A549 (cell line): ENCODE data around the gene LOXHD1. TPM values are rescaled to one million over a fixed set of nuclear protein-coding genes. Genes with fewer than 3 reads are reported as not detected.

ENCODE experiments used
- ATAC-seq, 2 experiments: fragments of 200-7000 bp in 1 of 2; fragments of >200 bp in 1 of 2; cut with Nextera tagmentation in 1 of 2; cut with Tn5 transposase in 1 of 2; 3 replicates each; pipeline versions ENCODE4 v1.8.0 to v1.9.1; 2018 to 2020; ENCODE audit warnings: mild to moderate bottlenecking in 1 of 2, moderate library complexity in 1 of 2
- CTCF ChIA-PET: fragments of 300-600 bp; sonication (Branson Sonifier 250); formaldehyde crosslinking; extraction: SDS; loops from one replicate; lab custom pipeline; 2021; ENCODE audit warnings: antibody characterized with exemption, inconsistent platforms; lab: Yijun Ruan, JAX
- POLR2A ChIA-PET: fragments of 350-600 bp; formaldehyde crosslinking; extraction: SDS; loops from one replicate; lab custom pipeline; 2021; ENCODE audit warnings: antibody characterized with exemption, inconsistent platforms; lab: Yijun Ruan, JAX
- DNase-seq, 2 experiments: peaks; one replicate each; pipeline versions ENCODE4 v3.0.0 to v3.0.0-alpha.2; 2011 to 2016; ENCODE audit warnings: low read depth in 1 of 2, low spot score in 1 of 2
- FAIRE-seq: peaks from 2 replicates; lab custom pipeline; 2011; peaks lifted over from hg19 to GRCh38; lab: Jason Lieb, UNC
- H3K27ac ChIP-seq, 2 experiments: fragments of >200 bp; sonication (Bioruptor Twin); formaldehyde crosslinking; 3 replicates each; pipeline ENCODE4 v1.5.1; 2016 to 2017
- H3K4me1 ChIP-seq: fragments of >200 bp; sonication (Bioruptor Twin); formaldehyde crosslinking; 3 replicates; pipeline ENCODE4 v1.6.1; 2016
- H3K4me2 ChIP-seq: fragments of >200 bp; sonication (Bioruptor Twin); formaldehyde crosslinking; 3 replicates; pipeline ENCODE4 v1.6.1; 2016
- H3K4me3 ChIP-seq: fragments of >200 bp; sonication (Bioruptor Twin); formaldehyde crosslinking; 3 replicates; pipeline ENCODE4 v1.5.1; 2016
- H3K9me3 ChIP-seq: fragments of >200 bp; sonication (Bioruptor Twin); formaldehyde crosslinking; 3 replicates; pipeline ENCODE4 v1.6.1; 2016
- CBX8 ChIP-seq: fragments of 200-600 bp; sonication (generic); IDR thresholded peaks from 2 replicates; pipeline ENCODE4 v1.6.1; 2016
- CEBPB ChIP-seq, 2 experiments: fragments of >200 bp in 1 of 2; sonication (Bioruptor Twin) in 1 of 2; formaldehyde crosslinking in 1 of 2; IDR thresholded peaks; 2 replicates each; pipeline ENCODE4 v1.6.1; 2012 to 2016
- CTCF ChIP-seq: fragments of >200 bp; sonication (Bioruptor Twin); formaldehyde crosslinking; IDR thresholded peaks from 3 replicates; pipeline ENCODE4 v1.5.1; 2016
- E2F6 ChIP-seq: IDR thresholded peaks from 2 replicates; pipeline ENCODE4 v1.6.1; 2012; ENCODE audit warnings: low read depth, borderline replicate concordance
- EHF ChIP-seq: fragments of 250-450 bp; sonication (Bioruptor Pico); IDR thresholded peaks from 2 replicates; pipeline ENCODE4 v1.5.0; 2020; ENCODE audit warnings: mild to moderate bottlenecking
- FOSB ChIP-seq: fragments of 250-450 bp; sonication (Bioruptor Pico); IDR thresholded peaks from 2 replicates; pipeline ENCODE4 v1.5.0; 2020; ENCODE audit warnings: mild to moderate bottlenecking, moderate library complexity
- FOSL2 ChIP-seq, 2 experiments: fragments of 450-650 bp in 1 of 2; fragments of >200 bp in 1 of 2; sonication (Bioruptor Twin) in 1 of 2; formaldehyde crosslinking; IDR thresholded peaks; 2 replicates each; pipeline versions ENCODE4 v1.5.0 to v1.6.1; 2016 to 2020; ENCODE audit warnings: mild to moderate bottlenecking in 1 of 2, moderate library complexity in 1 of 2
- GATA3 ChIP-seq: IDR thresholded peaks from 2 replicates; pipeline ENCODE4 v1.6.1; 2012; ENCODE audit warnings: borderline replicate concordance
- HOXA7 ChIP-seq: fragments of 250-450 bp; sonication (Bioruptor Pico); IDR thresholded peaks from 2 replicates; pipeline ENCODE4 v1.5.0; 2020; ENCODE audit warnings: mild to moderate bottlenecking, moderate library complexity
- JUN ChIP-seq, 2 experiments: fragments of >200 bp; sonication (Bioruptor Twin); formaldehyde crosslinking; IDR thresholded peaks; 2 replicates in 1 of 2; 3 replicates in 1 of 2; pipeline ENCODE4 v1.6.1; 2016 to 2017
- NR3C1 ChIP-seq: fragments of >200 bp; sonication (Bioruptor Twin); formaldehyde crosslinking; IDR thresholded peaks from 3 replicates; pipeline ENCODE4 v1.6.1; 2017
- PBX3 ChIP-seq: IDR thresholded peaks from 2 replicates; pipeline ENCODE4 v1.6.1; 2012
- POLR2A ChIP-seq: IDR thresholded peaks from 2 replicates; pipeline ENCODE4 v1.6.1; 2012; ENCODE audit warnings: mild to moderate bottlenecking, low read length
- REST ChIP-seq: fragments of 200-600 bp; sonication (generic); IDR thresholded peaks from 2 replicates; pipeline ENCODE4 v1.6.1; 2016; ENCODE audit warnings: antibody characterized with exemption, mild to moderate bottlenecking, moderate library complexity
- RFX5 ChIP-seq: fragments of 450-650 bp; IDR thresholded peaks from 2 replicates; pipeline ENCODE4 v1.7.1; 2014; ENCODE audit warnings: antibody characterized with exemption, mild to moderate bottlenecking, moderate library complexity
- TFCP2L1 ChIP-seq: fragments of 250-450 bp; sonication (Bioruptor Pico); IDR thresholded peaks from 2 replicates; pipeline ENCODE4 v1.5.0; 2021; ENCODE audit warnings: mild to moderate bottlenecking
- USF2 ChIP-seq: fragments of 450-650 bp; IDR thresholded peaks from 2 replicates; pipeline ENCODE4 v1.6.1; 2014; ENCODE audit warnings: antibody characterized with exemption
- ZNF302 ChIP-seq: fragments of 250-450 bp; sonication (Bioruptor Pico); IDR thresholded peaks from 2 replicates; pipeline ENCODE4 v1.9.0; 2021; ENCODE audit warnings: inconsistent platforms, mild to moderate bottlenecking, moderate library complexity
- ZSCAN20 ChIP-seq: fragments of 250-450 bp; sonication (Bioruptor Pico); IDR thresholded peaks from 2 replicates; pipeline ENCODE4 v1.8.0; 2022; ENCODE audit warnings: mild to moderate bottlenecking, moderate library complexity
- WGBS: methylation state at CpG from one replicate; pipeline ENCODE4 v1.1.6; 2017; ENCODE audit errors: missing lambda C conversion rate; 5-methylcytosine and 5-hydroxymethylcytosine counted together
- polyA plus RNA-seq, 4 experiments: library from polyadenylated mRNA; depleted of rRNA in 3 of 4; stranded (reverse); fragments of >200 nt; fragmentation: RNase III in 1 of 4; extraction: RNeasy Plus Mini Kit Qiagen cat#74134 plus additional on column Dnase treatment in 1 of 4; gene quantifications; 2 replicates in 3 of 4; 3 replicates in 1 of 4; pipeline ENCODE4 v1.2.3, GENCODE V29; 2011 to 2017
- TF ChIP-seq, protein P1 (sequence below): fragments of >200 bp; sonication (Bioruptor Twin); formaldehyde crosslinking; IDR thresholded peaks from 3 replicates; pipeline ENCODE4 v1.6.1; 2016
- TF ChIP-seq, protein P2 (sequence below): fragments of 250-450 bp; sonication (Bioruptor Pico); IDR thresholded peaks from 2 replicates; pipeline ENCODE4 v1.5.0; 2021; ENCODE audit warnings: mild to moderate bottlenecking, moderate library complexity, borderline replicate concordance
- TF ChIP-seq, protein P3 (sequence below): fragments of >200 bp; sonication (Bioruptor Twin); formaldehyde crosslinking; IDR thresholded peaks from 2 replicates; pipeline ENCODE4 v1.6.1; 2016

LOXHD1 gene
- polyA plus RNA-seq, 2 of the 4 experiments (the other 2 are of a cell fraction) = not detected

DNA sequence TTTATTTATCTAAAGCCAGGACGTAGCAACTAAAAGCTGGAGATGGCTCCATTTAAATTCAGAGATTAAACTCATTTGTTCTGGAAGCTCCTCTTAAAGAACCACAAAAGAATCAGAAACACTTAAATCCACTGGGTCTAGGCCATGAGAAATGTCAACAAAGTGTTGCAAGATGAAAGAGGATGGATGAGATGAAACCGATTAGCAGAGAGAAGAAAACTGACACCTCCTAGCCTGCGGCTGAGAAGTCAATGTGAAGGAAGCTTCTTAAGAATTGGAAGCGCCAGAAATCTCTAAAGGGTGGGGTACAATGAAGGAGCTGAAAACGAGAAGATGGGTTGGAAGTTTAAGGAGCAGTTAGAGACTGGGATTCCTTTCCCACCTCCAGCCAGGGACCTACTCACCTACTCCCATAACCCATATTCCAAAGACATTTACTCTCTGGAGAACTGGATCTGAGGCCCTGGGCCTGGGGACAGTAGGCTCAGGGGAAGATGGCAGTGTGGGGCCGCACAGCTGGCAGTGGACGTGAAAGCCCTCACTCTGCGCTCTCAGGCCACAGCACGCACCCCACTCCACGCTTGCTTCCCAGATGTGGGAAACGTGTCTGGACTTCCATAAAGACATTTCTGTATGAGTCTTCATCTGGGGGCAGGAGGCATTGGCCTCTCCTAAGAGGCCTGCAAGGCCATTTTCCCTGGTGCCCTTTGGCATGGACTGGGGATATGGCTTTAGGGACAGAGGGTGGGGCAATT lies 188.4 kb downstream of the LOXHD1 start:
- no peaks in the 10 kb centered on the region for H3K9me3 ChIP-seq
- TF ChIP-seq TFCP2L1 (CRISPR knock-in tag) (no peak), NR3C1 (no peak), CTCF (no peak), EHF (CRISPR knock-in tag) (no peak), HOXA7 (CRISPR knock-in tag) (no peak), E2F6 (no peak), JUN (IDR thresholded peaks at IDR 0.05) (no peak), RFX5 (no peak), CEBPB (IDR thresholded peaks at IDR 0.05) (no peak), ZNF302 (CRISPR knock-in tag) (no peak), FOSL2 (IDR thresholded peaks at IDR 0.05) (no peak), FOSL2 (CRISPR knock-in tag; IDR thresholded peaks at IDR 0.05) (no peak)
- TF ChIP-seq, protein P1, sequence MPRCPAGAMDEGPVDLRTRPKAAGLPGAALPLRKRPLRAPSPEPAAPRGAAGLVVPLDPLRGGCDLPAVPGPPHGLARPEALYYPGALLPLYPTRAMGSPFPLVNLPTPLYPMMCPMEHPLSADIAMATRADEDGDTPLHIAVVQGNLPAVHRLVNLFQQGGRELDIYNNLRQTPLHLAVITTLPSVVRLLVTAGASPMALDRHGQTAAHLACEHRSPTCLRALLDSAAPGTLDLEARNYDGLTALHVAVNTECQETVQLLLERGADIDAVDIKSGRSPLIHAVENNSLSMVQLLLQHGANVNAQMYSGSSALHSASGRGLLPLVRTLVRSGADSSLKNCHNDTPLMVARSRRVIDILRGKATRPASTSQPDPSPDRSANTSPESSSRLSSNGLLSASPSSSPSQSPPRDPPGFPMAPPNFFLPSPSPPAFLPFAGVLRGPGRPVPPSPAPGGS = no peak
- TF ChIP-seq, all 56 proteins: peak for 0
- DNase-seq (no peak), ATAC-seq (no peak), FAIRE-seq (no peak)
- Histone ChIP-seq H3K4me1 (no peaks in the 10 kb centered on the region), H3K4me2 (no peak overlapping the region; the same call in 2 of the 3 replicates), H3K27ac (no peak overlapping the region), H3K4me3 (no peak overlapping the region)
- POLR2A ChIA-PET = no interaction called here
- CTCF ChIA-PET = interaction anchor here (0.9 kb wide), 1 partner anchor 11 kb away, joined by 3 read pairs; no protein-coding TSS in a partner anchor
- 70% methylated on average over 11 of the region's 11 CpGs for WGBS

GRCh38 chr18:46466234-46467160 lies 190.5 kb downstream of the LOXHD1 start:
- no peak overlapping the region for H3K4me2 ChIP-seq
- DNase-seq (no peak), FAIRE-seq (no peak), ATAC-seq (no peak)
- 51% methylated on average over 8 of the region's 9 CpGs for WGBS
- no peak overlapping the region for H3K4me3 ChIP-seq
- no peaks in the 10 kb centered on the region for H3K4me1 ChIP-seq
- CTCF ChIA-PET = interaction anchor here (0.8 to 0.9 kb wide), 2 partner anchors 15 to 175 kb away, joined by 3 to 5 read pairs; no protein-coding TSS in a partner anchor
- H3K27ac ChIP-seq = no peak overlapping the region
- POLR2A ChIA-PET = no interaction called here
- no peaks in the 10 kb centered on the region for H3K9me3 ChIP-seq
- TF ChIP-seq, protein P2, sequence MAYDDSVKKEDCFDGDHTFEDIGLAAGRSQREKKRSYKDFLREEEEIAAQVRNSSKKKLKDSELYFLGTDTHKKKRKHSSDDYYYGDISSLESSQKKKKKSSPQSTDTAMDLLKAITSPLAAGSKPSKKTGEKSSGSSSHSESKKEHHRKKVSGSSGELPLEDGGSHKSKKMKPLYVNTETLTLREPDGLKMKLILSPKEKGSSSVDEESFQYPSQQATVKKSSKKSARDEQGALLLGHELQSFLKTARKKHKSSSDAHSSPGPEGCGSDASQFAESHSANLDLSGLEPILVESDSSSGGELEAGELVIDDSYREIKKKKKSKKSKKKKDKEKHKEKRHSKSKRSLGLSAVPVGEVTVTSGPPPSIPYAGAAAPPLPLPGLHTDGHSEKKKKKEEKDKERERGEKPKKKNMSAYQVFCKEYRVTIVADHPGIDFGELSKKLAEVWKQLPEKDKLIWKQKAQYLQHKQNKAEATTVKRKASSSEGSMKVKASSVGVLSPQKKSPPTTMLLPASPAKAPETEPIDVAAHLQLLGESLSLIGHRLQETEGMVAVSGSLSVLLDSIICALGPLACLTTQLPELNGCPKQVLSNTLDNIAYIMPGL (CRISPR knock-in tag) = no peak
- no peak for TF ChIP-seq JUN (IDR thresholded peaks at IDR 0.05)
- TF ChIP-seq PBX3 = no peak
- TF ChIP-seq POLR2A = no peak
- no peak for TF ChIP-seq ZSCAN20
- TF ChIP-seq, protein P3, sequence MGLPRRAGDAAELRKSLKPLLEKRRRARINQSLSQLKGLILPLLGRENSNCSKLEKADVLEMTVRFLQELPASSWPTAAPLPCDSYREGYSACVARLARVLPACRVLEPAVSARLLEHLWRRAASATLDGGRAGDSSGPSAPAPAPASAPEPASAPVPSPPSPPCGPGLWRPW = no peak
- TF ChIP-seq USF2 = no peak
- no peak for TF ChIP-seq TFCP2L1 (CRISPR knock-in tag)
- TF ChIP-seq EHF (CRISPR knock-in tag) = no peak
- TF ChIP-seq GATA3 = no peak
- no peak for TF ChIP-seq CBX8
- TF ChIP-seq FOSB (CRISPR knock-in tag) = no peak
- TF ChIP-seq REST = no peak
